WERI-Rb-1 (cell line): ENCODE data around the gene EIF3K.

Experiments
- DNase-seq: peaks from one replicate; pipeline ENCODE4 v3.0.0-alpha.2; 2020
- H3K27ac ChIP-seq: fragments of 250-450 bp; sonication (Bioruptor Pico); 2 replicates; pipeline ENCODE4 v1.5.1; 2020; ENCODE audit warnings: mild to moderate bottlenecking, moderate library complexity
- H3K27me3 ChIP-seq: fragments of 250-450 bp; sonication (Bioruptor Pico); 2 replicates; pipeline ENCODE4 v1.5.1; 2021; ENCODE audit warnings: mild to moderate bottlenecking, low read depth, moderate library complexity; ENCODE audit not compliant: insufficient read depth, severe bottlenecking
- H3K36me3 ChIP-seq: fragments of 250-450 bp; sonication (Bioruptor Pico); 2 replicates; pipeline ENCODE4 v1.5.1; 2020; ENCODE audit warnings: mild to moderate bottlenecking, moderate library complexity
- H3K4me3 ChIP-seq: 2 replicates; pipeline ENCODE4 v1.5.1; 2011; ENCODE audit warnings: low read depth, mild to moderate bottlenecking, control low read depth, low read length
- H3K9me3 ChIP-seq: fragments of 250-450 bp; sonication (Bioruptor Pico); 2 replicates; pipeline ENCODE4 v1.5.1; 2021; ENCODE audit warnings: mild to moderate bottlenecking, moderate library complexity; ENCODE audit not compliant: severe bottlenecking
- CTCF ChIP-seq: IDR thresholded peaks from 2 replicates; pipeline ENCODE4 v1.5.1; 2011; ENCODE audit warnings: low read depth, mild to moderate bottlenecking, control low read depth, inconsistent platforms, low read length

The EIF3K gene

DNA sequence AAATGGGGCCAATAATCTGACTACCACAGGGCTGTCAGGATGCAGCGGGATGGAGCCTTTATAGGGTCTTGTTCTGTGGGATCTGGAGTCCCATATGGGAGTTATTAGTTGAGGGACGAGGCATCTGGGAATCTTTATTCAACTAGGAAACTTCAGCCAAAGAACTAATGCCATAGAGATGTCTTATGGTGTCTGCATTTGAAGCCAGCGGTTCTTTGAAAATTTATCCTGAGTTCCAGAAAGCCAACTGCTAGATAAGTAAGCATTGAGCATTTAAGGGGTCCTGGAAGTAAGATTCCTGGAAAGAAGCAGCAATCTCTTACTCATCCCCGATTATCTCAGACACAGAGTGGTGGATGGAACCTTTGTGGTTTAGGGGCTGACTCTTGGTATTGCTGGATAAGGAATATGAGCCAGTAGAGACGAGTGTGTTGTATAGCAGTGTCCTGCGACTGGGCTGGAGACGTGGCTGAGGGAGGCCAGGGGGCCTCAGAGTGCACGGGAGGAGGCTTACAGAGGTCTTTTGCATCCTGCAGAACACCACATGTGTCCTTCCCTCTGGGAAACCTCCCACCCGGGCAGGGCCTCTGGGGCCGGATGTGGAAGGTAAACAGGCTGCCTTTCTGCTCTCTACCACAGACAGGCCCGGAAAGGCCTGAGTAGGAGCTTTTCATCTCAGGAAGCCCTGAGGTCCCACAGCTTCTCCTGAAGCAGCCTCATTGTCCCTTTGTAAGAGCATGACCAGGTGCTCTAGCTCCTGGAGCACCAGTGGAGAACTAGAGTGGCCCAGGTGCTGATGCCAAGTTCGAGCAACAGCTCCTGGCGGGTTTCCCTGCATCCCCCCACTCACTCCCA lies 57.3 kb downstream of the EIF3K start:
- H3K27me3 ChIP-seq = no peaks in the 10 kb centered on the region
- no peak overlapping the region for H3K27ac ChIP-seq
- no peak overlapping the region for H3K4me3 ChIP-seq
- no peak for DNase-seq
- no peak for TF ChIP-seq CTCF
- H3K36me3 ChIP-seq = peaks cover 59% of the 10 kb centered on the region
- H3K9me3 ChIP-seq = no peaks in the 10 kb centered on the region

DNA sequence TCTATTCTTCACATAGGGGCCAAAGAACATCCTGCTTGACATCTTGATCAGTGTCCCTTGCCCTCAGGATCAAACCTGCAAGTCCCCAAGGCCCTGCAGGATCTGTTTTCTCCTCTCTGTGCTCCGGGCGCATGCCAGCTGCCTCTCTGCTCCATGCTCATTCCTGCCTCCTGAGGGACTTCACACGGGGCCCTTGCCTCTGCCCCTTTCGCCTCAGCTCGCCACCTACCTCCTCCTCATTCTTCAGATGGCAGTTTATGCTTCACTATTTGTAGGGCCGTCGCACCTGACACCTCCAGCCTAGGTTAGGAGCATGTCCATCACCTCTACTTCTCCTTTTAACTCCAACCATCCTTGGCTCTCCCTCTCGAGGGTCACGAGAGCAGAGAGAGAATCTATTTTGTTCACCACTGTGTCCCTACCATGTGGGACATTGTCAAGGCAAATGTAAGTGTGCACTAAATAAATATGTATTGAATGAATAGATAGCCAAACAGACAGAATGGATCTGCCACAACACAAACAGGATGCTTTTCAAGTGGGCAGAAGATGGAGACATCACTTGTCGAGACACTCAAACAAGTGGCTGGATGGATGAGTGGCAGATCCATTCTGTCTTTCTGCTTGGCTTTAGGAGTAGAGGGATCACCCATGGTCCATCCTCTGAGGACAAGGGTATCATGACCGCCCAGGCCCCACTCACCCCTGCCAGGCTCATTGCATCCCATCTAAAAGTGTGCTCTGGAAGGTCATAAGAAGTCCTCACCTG lies 58.1 kb downstream of the EIF3K start:
- Histone ChIP-seq H3K27me3 (no peaks in the 10 kb centered on the region), H3K4me3 (no peak overlapping the region), H3K36me3 (peaks cover 62% of the 10 kb centered on the region), H3K27ac (no peak overlapping the region), H3K9me3 (no peaks in the 10 kb centered on the region)
- no peak for DNase-seq
- TF ChIP-seq CTCF = no peak

DNA sequence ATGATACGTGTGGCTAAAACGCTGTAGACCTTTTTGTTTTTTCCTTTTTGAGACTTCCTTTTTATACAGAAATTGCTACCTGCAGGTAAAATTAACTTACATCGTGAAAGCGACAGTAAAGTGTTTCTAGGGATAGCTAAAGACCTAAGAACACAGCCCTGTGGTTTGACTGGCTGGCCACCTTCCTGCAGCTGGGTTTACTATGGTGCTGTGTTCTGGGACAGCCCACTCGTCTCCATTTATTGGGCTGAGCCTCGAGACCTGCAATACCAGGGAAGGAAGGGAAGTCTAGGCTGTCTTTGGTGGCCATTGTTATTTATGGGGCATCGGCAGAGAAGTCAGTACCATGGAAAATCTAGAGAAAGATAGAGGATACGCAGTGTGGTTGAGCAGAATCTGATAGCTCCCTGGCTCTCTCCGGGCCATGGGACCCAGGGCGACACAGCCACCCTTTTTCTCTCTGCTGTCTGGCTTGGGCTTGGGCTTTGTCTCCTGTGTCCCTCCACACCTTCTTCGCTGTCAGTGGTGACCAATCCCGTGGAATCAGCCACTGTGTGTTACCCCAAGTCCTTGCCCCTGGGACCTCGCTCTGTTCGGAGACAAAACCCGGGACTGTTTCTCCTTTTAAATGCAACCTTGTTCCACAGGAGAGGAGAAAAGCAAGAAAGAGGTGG lies 59.4 kb downstream of the EIF3K start:
- no peaks in the 10 kb centered on the region for H3K27me3 ChIP-seq
- no peak overlapping the region for H3K4me3 ChIP-seq
- DNase-seq = no peak
- no peaks in the 10 kb centered on the region for H3K9me3 ChIP-seq
- no peak for TF ChIP-seq CTCF
- peaks cover 71% of the 10 kb centered on the region for H3K36me3 ChIP-seq
- H3K27ac ChIP-seq = no peak overlapping the region

DNA sequence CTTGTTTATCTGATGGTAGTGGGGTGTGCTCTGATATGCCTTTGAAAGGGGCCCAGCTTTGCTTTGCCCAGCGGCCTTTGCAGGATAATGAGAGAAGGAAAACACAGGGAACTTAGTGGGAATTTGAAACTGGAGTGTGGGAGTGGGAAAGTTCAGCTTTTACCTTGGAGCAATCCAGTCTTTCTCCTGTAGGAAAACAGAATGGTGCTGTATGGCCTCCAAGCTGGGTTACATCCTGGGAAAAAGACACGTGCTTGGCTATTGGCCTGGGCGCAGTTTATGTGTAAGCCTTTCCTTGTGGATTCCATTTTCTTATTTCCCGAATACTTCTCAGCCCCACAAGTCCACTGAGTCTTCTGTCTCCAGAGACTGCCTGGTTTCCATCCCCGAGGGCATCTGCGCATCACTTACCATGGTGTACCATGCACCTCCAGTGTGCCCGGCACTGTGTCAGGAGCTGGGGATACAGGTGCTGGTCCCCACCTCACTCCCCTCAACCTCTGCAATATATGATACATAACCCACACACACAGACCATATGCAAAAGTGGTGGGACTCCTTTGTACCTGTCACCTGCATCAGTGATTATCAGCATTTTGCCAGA lies 60.0 kb downstream of the EIF3K start:
- H3K27me3 ChIP-seq = no peaks in the 10 kb centered on the region
- no peaks in the 10 kb centered on the region for H3K9me3 ChIP-seq
- H3K4me3 ChIP-seq = no peak overlapping the region
- TF ChIP-seq CTCF = no peak
- no peak for DNase-seq
- H3K27ac ChIP-seq = no peak overlapping the region
- peaks cover 71% of the 10 kb centered on the region for H3K36me3 ChIP-seq

GRCh38 chr19:38679839-38680238 lies 60.9 kb downstream of the EIF3K start:
- no peak for TF ChIP-seq CTCF
- H3K36me3 ChIP-seq = peaks cover 70% of the 10 kb centered on the region
- DNase-seq = no peak
- no peaks in the 10 kb centered on the region for H3K9me3 ChIP-seq
- no peaks in the 10 kb centered on the region for H3K27me3 ChIP-seq
- H3K4me3 ChIP-seq = no peak overlapping the region
- no peak overlapping the region for H3K27ac ChIP-seq
